Nephron (organoid): Measurements from ENCODE around the gene RHOBTB3.

ENCODE experiments used
- H3K27ac Mint-ChIP-seq, 3 experiments: 2 replicates each; pipeline ENCODE4 v1.8.0; 2020; ENCODE audit warnings: mixed read lengths in 3 of 3, mild to moderate bottlenecking in 2 of 3, moderate library complexity in 1 of 3
- H3K27me3 Mint-ChIP-seq: 2 replicates; pipeline ENCODE4 v1.8.0; 2021; ENCODE audit warnings: low read depth, mild to moderate bottlenecking, moderate library complexity, mixed read lengths
- H3K36me3 Mint-ChIP-seq: 2 replicates; pipeline ENCODE4 v1.8.0; 2020; ENCODE audit warnings: low read depth, mixed read lengths
- H3K4me1 Mint-ChIP-seq: 2 replicates; pipeline ENCODE4 v1.8.0; 2020; ENCODE audit warnings: mixed read lengths
- H3K4me3 Mint-ChIP-seq, 3 experiments: 2 replicates each; pipeline ENCODE4 v1.8.0; 2020; ENCODE audit warnings: mild to moderate bottlenecking in 3 of 3, mixed read lengths in 3 of 3, moderate library complexity in 2 of 3
- H3K9me3 Mint-ChIP-seq: 2 replicates; pipeline ENCODE4 v1.8.0; 2020; ENCODE audit warnings: mixed read lengths
- TF ChIP-seq, protein P1 (sequence below), 3 experiments: fragments of 200-600 bp; sonication (generic); IDR thresholded peaks; one replicate each; pipeline ENCODE4 v1.5.0; 2021; ENCODE audit warnings: antibody characterized with exemption in 3 of 3; ENCODE audit not compliant: unreplicated experiment in 3 of 3

Gene RHOBTB3

DNA sequence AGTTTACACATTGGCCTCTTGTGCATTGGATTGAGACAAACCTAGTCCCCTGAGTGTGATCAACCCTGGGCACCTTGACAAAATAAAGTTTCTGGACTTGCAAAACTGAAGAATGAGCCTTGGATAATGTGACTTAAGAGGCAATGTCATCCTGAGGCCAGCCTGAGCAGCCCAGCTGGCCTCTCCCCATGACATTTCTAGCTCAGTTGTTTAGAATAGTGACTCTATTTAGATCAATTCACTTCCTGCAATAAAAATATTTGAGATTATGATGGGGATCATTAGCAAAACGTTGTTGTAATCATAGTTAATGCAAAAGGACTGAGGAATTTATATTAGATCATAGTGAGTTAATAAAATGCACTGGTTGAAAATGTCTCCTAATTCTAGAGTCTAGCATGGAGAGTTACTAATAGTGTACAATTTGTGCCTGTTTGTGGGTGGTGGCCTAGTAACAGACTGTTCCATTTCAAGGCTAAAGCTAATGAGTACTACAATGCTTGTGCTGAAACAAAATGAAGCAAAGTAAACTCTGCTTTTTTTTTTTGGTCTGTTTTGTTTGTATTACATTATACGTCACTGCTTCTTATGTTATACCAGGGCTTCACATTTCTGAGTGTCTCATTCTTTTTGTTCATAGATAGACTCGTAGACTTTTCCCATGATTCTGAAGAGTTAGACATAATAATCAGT lies 10.9 kb upstream of the RHOBTB3 start:
- no peak overlapping the region for H3K4me3 Mint-ChIP-seq
- H3K9me3 Mint-ChIP-seq: no peaks in the 10 kb centered on the region
- TF ChIP-seq, protein P1, sequence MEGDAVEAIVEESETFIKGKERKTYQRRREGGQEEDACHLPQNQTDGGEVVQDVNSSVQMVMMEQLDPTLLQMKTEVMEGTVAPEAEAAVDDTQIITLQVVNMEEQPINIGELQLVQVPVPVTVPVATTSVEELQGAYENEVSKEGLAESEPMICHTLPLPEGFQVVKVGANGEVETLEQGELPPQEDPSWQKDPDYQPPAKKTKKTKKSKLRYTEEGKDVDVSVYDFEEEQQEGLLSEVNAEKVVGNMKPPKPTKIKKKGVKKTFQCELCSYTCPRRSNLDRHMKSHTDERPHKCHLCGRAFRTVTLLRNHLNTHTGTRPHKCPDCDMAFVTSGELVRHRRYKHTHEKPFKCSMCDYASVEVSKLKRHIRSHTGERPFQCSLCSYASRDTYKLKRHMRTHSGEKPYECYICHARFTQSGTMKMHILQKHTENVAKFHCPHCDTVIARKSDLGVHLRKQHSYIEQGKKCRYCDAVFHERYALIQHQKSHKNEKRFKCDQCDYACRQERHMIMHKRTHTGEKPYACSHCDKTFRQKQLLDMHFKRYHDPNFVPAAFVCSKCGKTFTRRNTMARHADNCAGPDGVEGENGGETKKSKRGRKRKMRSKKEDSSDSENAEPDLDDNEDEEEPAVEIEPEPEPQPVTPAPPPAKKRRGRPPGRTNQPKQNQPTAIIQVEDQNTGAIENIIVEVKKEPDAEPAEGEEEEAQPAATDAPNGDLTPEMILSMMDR (IDR thresholded peaks at IDR 0.05; ENCODE audit: unreplicated experiment in 3 of 3): no peak
- H3K27ac Mint-ChIP-seq: no peak overlapping the region
- peaks cover 34% of the 10 kb centered on the region for H3K4me1 Mint-ChIP-seq
- peaks cover 4% of the 10 kb centered on the region for H3K36me3 Mint-ChIP-seq
- no peaks in the 10 kb centered on the region for H3K27me3 Mint-ChIP-seq

DNA sequence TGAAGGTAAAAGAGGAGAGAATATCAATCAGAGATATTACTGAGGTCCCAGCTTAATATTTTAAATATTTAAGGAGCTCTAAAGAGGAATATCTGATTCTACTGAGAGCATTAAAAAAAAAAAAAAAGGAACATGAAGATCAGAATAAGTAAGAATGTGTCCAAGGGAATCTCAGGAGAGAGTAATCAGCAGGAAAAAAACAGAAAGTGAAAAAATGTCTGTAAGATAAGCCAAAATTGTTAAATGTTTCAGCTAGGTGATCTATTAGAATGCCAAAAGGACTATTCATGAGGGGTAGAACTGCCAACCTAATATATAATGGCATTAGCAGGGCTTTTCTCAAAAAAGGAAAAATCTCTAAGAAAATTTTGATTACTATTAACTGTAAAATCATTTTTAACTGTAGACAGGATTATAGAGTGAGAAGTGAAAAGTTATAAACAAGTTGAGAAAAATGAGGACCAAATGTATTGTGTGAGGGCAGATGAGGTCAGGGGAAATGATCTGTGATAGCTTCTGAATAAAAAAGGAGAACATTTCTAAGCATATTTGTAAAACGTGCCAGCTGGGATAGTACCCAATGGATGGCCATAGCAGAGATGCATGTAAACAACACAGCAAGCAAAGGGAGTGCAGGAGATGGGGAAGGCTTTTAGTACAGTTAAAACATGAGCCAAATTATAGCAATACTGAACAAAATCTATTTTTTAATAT lies 9.4 kb upstream of the RHOBTB3 start:
- peaks cover 48% of the 10 kb centered on the region for H3K4me1 Mint-ChIP-seq
- peak overlapping the region in 1 of 3 experiments; percentile 10 for H3K27ac Mint-ChIP-seq
- TF ChIP-seq, protein P1 (IDR thresholded peaks at IDR 0.05; ENCODE audit: unreplicated experiment in 3 of 3): no peak
- H3K36me3 Mint-ChIP-seq: no peaks in the 10 kb centered on the region
- no peaks in the 10 kb centered on the region for H3K9me3 Mint-ChIP-seq
- H3K4me3 Mint-ChIP-seq: no peak overlapping the region
- no peaks in the 10 kb centered on the region for H3K27me3 Mint-ChIP-seq

DNA sequence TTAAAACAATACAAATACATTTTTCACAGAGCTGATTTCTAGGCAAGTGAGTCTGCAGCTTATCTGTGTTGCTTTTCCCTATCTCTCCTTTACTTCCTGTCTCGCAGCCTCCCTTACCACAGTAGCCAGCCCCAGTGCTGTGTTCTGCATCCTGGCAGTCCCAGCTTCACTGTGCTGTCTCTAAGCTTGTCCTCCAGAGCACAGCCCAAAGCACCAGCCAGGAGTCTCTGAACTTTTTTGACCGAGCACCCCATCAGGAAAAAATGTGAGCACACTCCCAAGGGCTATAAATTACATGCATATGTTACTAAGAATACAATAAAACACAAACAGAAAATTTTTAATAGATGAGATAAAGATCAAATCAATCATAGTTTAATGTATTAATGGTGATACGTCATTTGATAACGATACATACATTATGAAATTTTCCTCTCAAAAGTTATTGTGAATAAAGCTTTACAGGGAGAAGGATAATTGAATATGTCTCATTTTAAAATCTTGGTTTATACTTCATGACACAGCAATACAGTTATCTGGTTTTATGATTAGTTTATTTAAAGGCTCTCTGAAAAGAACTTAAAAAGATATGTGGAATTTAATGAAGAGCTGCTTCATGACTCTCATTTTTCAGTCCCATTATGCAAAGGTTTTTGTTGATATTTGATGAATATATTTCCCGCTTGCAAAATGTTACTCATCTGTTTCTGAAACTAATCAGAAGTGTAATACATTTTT lies 7.3 kb upstream of the RHOBTB3 start:
- Mint-ChIP-seq H3K36me3 (no peaks in the 10 kb centered on the region), H3K4me1 (peaks cover 68% of the 10 kb centered on the region), H3K27ac (peak overlapping the region in 2 of 3 experiments; percentile 57 to 68), H3K27me3 (no peaks in the 10 kb centered on the region), H3K9me3 (no peaks in the 10 kb centered on the region), H3K4me3 (no peak overlapping the region)
- TF ChIP-seq, protein P1 (IDR thresholded peaks at IDR 0.05; ENCODE audit: unreplicated experiment in 3 of 3): no peak

DNA sequence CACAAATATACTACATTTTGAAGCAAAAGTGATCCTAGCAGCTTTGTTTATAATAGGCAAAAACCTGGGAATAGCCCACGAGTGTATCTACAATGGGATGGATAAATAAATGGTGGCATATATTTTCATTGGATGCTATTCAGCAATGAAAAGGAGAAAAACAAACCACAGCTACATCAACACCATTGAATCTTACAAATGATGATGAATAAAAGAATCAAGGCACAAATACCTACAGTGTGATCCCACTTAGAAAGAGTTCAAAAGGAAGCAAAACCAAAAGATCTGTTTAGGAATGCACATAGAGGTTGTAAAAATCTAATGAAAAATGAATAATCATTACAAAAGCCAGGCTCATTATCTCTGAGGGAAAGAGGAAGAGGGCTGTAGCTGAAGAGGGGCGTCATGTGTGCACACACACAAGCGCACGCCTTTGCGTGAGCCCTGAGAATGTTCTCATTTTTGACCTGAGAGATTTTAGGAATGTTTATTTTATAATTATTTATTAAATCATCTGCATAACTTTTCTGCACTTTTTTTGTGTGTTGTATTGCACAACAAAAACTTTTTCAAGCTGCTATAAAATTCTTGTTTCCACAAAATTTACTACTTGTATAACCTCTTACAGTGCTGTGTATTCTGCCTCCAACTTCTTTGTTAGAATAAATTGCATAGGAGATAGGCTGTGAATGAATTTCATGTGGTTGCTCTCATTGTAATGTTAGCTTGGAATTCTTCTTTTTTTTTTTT lies 5.9 kb upstream of the RHOBTB3 start:
- no peaks in the 10 kb centered on the region for H3K9me3 Mint-ChIP-seq
- H3K4me1 Mint-ChIP-seq: peaks cover 75% of the 10 kb centered on the region
- H3K27me3 Mint-ChIP-seq: no peaks in the 10 kb centered on the region
- H3K36me3 Mint-ChIP-seq: no peaks in the 10 kb centered on the region
- no peak overlapping the region for H3K4me3 Mint-ChIP-seq
- TF ChIP-seq, protein P1 (IDR thresholded peaks at IDR 0.05; ENCODE audit: unreplicated experiment in 3 of 3): no peak
- H3K27ac Mint-ChIP-seq: peak overlapping the region; percentile 32 to 74 (median 56)

DNA sequence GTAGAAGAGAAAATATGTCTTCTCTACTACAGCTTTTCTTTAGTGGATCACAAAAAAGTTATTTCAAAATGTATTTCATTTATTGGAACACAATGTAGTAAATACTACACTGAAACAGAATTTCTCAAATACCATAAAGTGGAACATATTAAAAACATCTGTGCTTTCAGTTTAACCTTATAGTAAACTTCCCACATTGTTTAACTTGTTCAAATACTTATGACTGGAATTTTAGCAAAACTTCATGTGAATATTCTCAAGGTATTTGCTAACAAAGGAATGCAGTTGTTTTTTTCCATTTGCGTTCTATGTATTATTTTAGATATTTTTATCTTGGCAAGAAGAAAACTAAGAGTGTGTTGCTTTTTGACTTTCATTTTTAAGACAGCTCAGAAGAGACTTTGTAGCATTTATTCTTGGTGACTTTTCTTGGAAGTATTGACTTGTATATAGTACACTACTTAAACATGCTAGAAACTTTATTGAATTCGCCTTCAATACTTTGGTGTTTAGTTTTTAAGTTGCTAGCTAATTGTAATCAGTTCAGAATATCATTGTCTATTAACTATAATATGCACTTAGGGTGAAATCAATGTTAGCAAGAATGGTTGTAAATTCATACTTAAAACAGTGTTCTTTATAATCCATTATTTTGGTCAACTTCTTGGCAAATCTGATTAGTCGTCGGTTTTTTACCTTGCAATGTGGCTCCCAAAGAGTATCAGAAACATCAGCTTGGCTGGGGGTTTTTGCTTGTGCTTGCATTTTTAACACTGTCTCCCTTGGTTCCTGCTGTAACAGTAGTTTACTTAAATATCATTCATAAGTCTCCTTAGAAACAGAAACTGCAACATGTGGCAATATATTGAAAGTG lies 5.0 kb upstream of the RHOBTB3 start:
- H3K4me3 Mint-ChIP-seq: peak overlapping the region in 2 of 3 experiments; percentile 26 to 37
- peaks cover 78% of the 10 kb centered on the region for H3K4me1 Mint-ChIP-seq
- TF ChIP-seq, protein P1 (IDR thresholded peaks at IDR 0.05; ENCODE audit: unreplicated experiment in 3 of 3): no peak

More for the DNA sequence above, 5.0 kb upstream of the RHOBTB3 start:
- no peaks in the 10 kb centered on the region for H3K27me3 Mint-ChIP-seq
- peak overlapping the region; percentile 32 to 77 (median 69) for H3K27ac Mint-ChIP-seq
- H3K9me3 Mint-ChIP-seq: no peaks in the 10 kb centered on the region
- no peaks in the 10 kb centered on the region for H3K36me3 Mint-ChIP-seq
